ENCODE measurements around the gene RIIAD1.

Gene RIIAD1

GRCh38 chr1:151716771-151717631 lies 4.3 kb upstream of the RIIAD1 start, which contains the start of gene CELF3:
Gene CELF3, minus strand, starts transcription at chr1:151716803. Its CDS starts 783 bp downstream, at chr1:151716020.
- H3K27me3 ChIP-seq (ENCODE audit: insufficient read depth, low read depth), result peaks cover 78% of the 10 kb centered on the region
- no peak within 1 kb of the TSS for H2AFZ ChIP-seq (ENCODE audit: low read depth)
- no peaks in the 10 kb centered on the region for H3K36me3 ChIP-seq (ENCODE audit: insufficient read depth)
- TF ChIP-seq CTCF (conservative IDR thresholded peaks at IDR 0.05; ENCODE audit: low read depth, low read length), result no peak
- peaks cover 25% of the 10 kb centered on the region for H3K4me1 ChIP-seq (ENCODE audit: low read depth, poor library complexity, severe bottlenecking)
- no peak within 1 kb of the TSS for H3K9ac ChIP-seq
- H3K4me2 ChIP-seq, result no peak within 1 kb of the TSS
- no peak within 1 kb of the TSS for H3K27ac ChIP-seq
- H3K4me3 ChIP-seq (IDR thresholded peaks at IDR 0.05; ENCODE audit: insufficient read depth, low read depth, low read length), result peak within 1 kb of the TSS; percentile 34
- H4K20me1 ChIP-seq (ENCODE audit: insufficient read depth), result no peaks in the 10 kb centered on the region
- H3K79me2 ChIP-seq (ENCODE audit: insufficient read depth, low read depth), result no peaks in the 10 kb centered on the region

- no peak for TF ChIP-seq CTCF (conservative IDR thresholded peaks at IDR 0.05; ENCODE audit: low read depth, low read length)
- Histone ChIP-seq H2AFZ (ENCODE audit: low read depth) (no peak overlapping the region), H3K4me2 (no peak overlapping the region), H3K4me1 (ENCODE audit: low read depth, poor library complexity, severe bottlenecking) (peaks cover 29% of the 10 kb centered on the region), H4K20me1 (ENCODE audit: insufficient read depth) (no peaks in the 10 kb centered on the region), H3K9ac (no peak overlapping the region), H3K27me3 (ENCODE audit: insufficient read depth, low read depth) (peaks cover 77% of the 10 kb centered on the region), H3K79me2 (ENCODE audit: insufficient read depth, low read depth) (no peaks in the 10 kb centered on the region), H3K4me3 (IDR thresholded peaks at IDR 0.05; ENCODE audit: insufficient read depth, low read depth, low read length) (no peak overlapping the region), H3K36me3 (ENCODE audit: insufficient read depth) (no peaks in the 10 kb centered on the region), H3K27ac (no peak overlapping the region)
Measured at GRCh38 chr1:151718011-151718431, 3.3 kb upstream of the RIIAD1 start.

GRCh38 chr1:151718666-151719065 lies 2.7 kb upstream of the RIIAD1 start:
- no peak overlapping the region for H3K4me3 ChIP-seq (IDR thresholded peaks at IDR 0.05; ENCODE audit: insufficient read depth, low read depth, low read length)
- peaks cover 29% of the 10 kb centered on the region for H3K4me1 ChIP-seq (ENCODE audit: low read depth, poor library complexity, severe bottlenecking)
- no peak overlapping the region for H3K4me2 ChIP-seq
- no peak overlapping the region for H3K9ac ChIP-seq
- no peaks in the 10 kb centered on the region for H3K79me2 ChIP-seq (ENCODE audit: insufficient read depth, low read depth)
- no peaks in the 10 kb centered on the region for H4K20me1 ChIP-seq (ENCODE audit: insufficient read depth)
- no peak overlapping the region for H2AFZ ChIP-seq (ENCODE audit: low read depth)
- H3K27ac ChIP-seq, result no peak overlapping the region
- TF ChIP-seq CTCF (conservative IDR thresholded peaks at IDR 0.05; ENCODE audit: low read depth, low read length), result no peak
- no peaks in the 10 kb centered on the region for H3K36me3 ChIP-seq (ENCODE audit: insufficient read depth)
- H3K27me3 ChIP-seq (ENCODE audit: insufficient read depth, low read depth), result peaks cover 74% of the 10 kb centered on the region

DNA sequence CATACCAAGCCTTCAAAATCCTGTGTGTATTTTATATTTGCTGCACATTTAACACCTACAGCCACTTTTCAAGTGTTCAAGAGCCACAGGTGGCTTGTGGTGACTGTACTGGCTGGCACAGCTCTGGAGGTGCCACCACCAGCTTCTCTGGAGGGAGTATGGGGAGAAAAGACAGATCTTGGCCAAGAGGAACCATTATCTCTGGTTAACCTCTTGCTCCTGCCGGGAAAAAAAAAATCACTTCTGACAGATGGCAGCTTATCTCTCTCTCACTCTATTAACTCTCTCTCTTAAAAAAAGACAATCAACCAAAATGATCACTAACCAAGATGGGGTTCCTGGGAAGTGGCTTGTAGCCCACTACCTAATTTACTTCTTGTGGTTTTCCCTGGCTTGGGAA lies 1.2 kb upstream of the RIIAD1 start:
- no peaks in the 10 kb centered on the region for H3K79me2 ChIP-seq (ENCODE audit: insufficient read depth, low read depth)
- no peak for TF ChIP-seq CTCF (conservative IDR thresholded peaks at IDR 0.05; ENCODE audit: low read depth, low read length)
- peak overlapping the region; percentile 82 for H3K4me2 ChIP-seq
- H3K36me3 ChIP-seq (ENCODE audit: insufficient read depth), result no peaks in the 10 kb centered on the region
- peak overlapping the region; percentile 100 for H3K4me3 ChIP-seq (IDR thresholded peaks at IDR 0.05; ENCODE audit: insufficient read depth, low read depth, low read length)
- no peaks in the 10 kb centered on the region for H4K20me1 ChIP-seq (ENCODE audit: insufficient read depth)
- H3K27ac ChIP-seq, result no peak overlapping the region
- peaks cover 29% of the 10 kb centered on the region for H3K4me1 ChIP-seq (ENCODE audit: low read depth, poor library complexity, severe bottlenecking)
- H3K9ac ChIP-seq, result no peak overlapping the region; the same call in 1 of the 2 replicates
- peak overlapping the region; percentile 91 for H2AFZ ChIP-seq (ENCODE audit: low read depth)
- H3K27me3 ChIP-seq (ENCODE audit: insufficient read depth, low read depth), result peaks cover 65% of the 10 kb centered on the region
